HG03354 (cell line): ENCODE results near the gene SNX2.
"Not testable (repeated sequence)": the region's sequence is repeated elsewhere in the genome, so short reads cannot be mapped to it uniquely, and the experiment has no call there.

Experiments used
- ATAC-seq: cut with Tn5 transposase; IDR thresholded peaks from one replicate; pipeline ENCODE4 v1.9.1; 2021; ENCODE audit warnings: mild to moderate bottlenecking; ENCODE audit not compliant: unreplicated experiment, poor library complexity, severe bottlenecking

SNX2 gene

GRCh38 chr5:122774861-122775549, at the start of gene SNX2:
Gene SNX2 (plus strand): TSS chr5:122775080. CDS start chr5:122775104, 24 bp downstream.
- ATAC-seq, result peak; percentile 89

GRCh38 chr5:122727112-122727541, 47.8 kb upstream of the SNX2 start:
- peak; percentile 45 for ATAC-seq

- ATAC-seq, result no peak
These were observed 44.8 kb upstream of the SNX2 start for GRCh38 chr5:122730037-122730436.

- ATAC-seq, result no peak
These were observed 44.4 kb upstream of the SNX2 start for GRCh38 chr5:122730456-122730855.

- ATAC-seq, result peak; percentile 89
These were observed 38.6 kb upstream of the SNX2 start for GRCh38 chr5:122736086-122736845.

- no peak for ATAC-seq
These were observed 36.8 kb upstream of the SNX2 start for GRCh38 chr5:122738088-122738487.

GRCh38 chr5:122741681-122742080, 33.2 kb upstream of the SNX2 start:
- ATAC-seq, result no peak

- ATAC-seq, result no peak
These were observed 31.6 kb upstream of the SNX2 start for GRCh38 chr5:122743261-122743660.

GRCh38 chr5:122745597-122745996, 29.3 kb upstream of the SNX2 start:
- no peak for ATAC-seq

- no peak for ATAC-seq
These were observed 25.0 kb upstream of the SNX2 start for GRCh38 chr5:122749886-122750285.

- ATAC-seq, result peak; percentile 51
These were observed 23.5 kb upstream of the SNX2 start for GRCh38 chr5:122751293-122751782.

GRCh38 chr5:122753500-122753899, 21.4 kb upstream of the SNX2 start:
- no peak for ATAC-seq

GRCh38 chr5:122755783-122756182, 19.1 kb upstream of the SNX2 start:
- ATAC-seq, result no peak

GRCh38 chr5:122756264-122756911, 18.5 kb upstream of the SNX2 start:
- ATAC-seq, result peak; percentile 79

- peak; percentile 48 for ATAC-seq
These were observed 17.6 kb upstream of the SNX2 start for GRCh38 chr5:122757285-122757684.

GRCh38 chr5:122759241-122760070, 15.4 kb upstream of the SNX2 start:
- no peak for ATAC-seq

- ATAC-seq, result no peak
These were observed 14.6 kb upstream of the SNX2 start for GRCh38 chr5:122760236-122760635.

- no peak for ATAC-seq
These were observed 13.8 kb upstream of the SNX2 start for GRCh38 chr5:122761115-122761514.

- ATAC-seq, result not testable (repeated sequence)
These were observed 13.0 kb upstream of the SNX2 start for GRCh38 chr5:122761896-122762295.

GRCh38 chr5:122766130-122766529, 8.8 kb upstream of the SNX2 start:
- no peak for ATAC-seq
